MCF 10A (cell line): ENCODE data around the gene B4GALT5. TPM values are rescaled to one million over a fixed set of nuclear protein-coding genes. Genes with fewer than 3 reads are reported as not detected.

ENCODE experiments used
- BruUV-seq: library from RNA; stranded (reverse); fragments of 400-500 nt; replicated peaks from 2 replicates; lab custom pipeline; 2021; lab: Mats Ljungman, UMichigan
- CTCF ChIA-PET: fragments of 300-600 bp; sonication (Branson Sonifier 250); formaldehyde crosslinking; extraction: SDS; loops from one replicate; lab custom pipeline; 2021; ENCODE audit warnings: antibody characterized with exemption, inconsistent platforms; lab: Yijun Ruan, JAX
- POLR2A ChIA-PET: fragments of 300-600, 350-650 bp; sonication (Branson Sonifier 250); formaldehyde crosslinking; extraction: SDS; loops from one replicate; lab custom pipeline; 2020; ENCODE audit warnings: antibody characterized with exemption, inconsistent platforms; lab: Yijun Ruan, JAX
- DNase-seq: peaks from one replicate; pipeline ENCODE4 v3.0.0-alpha.2; 2018; ENCODE audit not compliant: unreplicated experiment
- H3K27ac Mint-ChIP-seq: one replicate; pipeline ENCODE4 v1.8.0; 2022; ENCODE audit warnings: mild to moderate bottlenecking, low read depth, mixed read lengths; ENCODE audit not compliant: unreplicated experiment
- H3K27me3 Mint-ChIP-seq: one replicate; pipeline ENCODE4 v1.8.0; 2022; ENCODE audit warnings: mixed read lengths; ENCODE audit not compliant: insufficient read depth, unreplicated experiment
- H3K36me3 Mint-ChIP-seq: one replicate; pipeline ENCODE4 v1.8.0; 2022; ENCODE audit warnings: mild to moderate bottlenecking, moderate library complexity, mixed read lengths; ENCODE audit not compliant: insufficient read depth, unreplicated experiment
- H3K4me1 Mint-ChIP-seq: one replicate; pipeline ENCODE4 v1.8.0; 2022; ENCODE audit warnings: mixed read lengths; ENCODE audit not compliant: insufficient read depth, unreplicated experiment
- H3K4me3 Mint-ChIP-seq: one replicate; pipeline ENCODE4 v1.8.0; 2022; ENCODE audit warnings: mild to moderate bottlenecking, moderate library complexity, mixed read lengths; ENCODE audit not compliant: unreplicated experiment
- H3K9me3 Mint-ChIP-seq: one replicate; pipeline ENCODE4 v1.8.0; 2022; ENCODE audit warnings: mixed read lengths; ENCODE audit not compliant: unreplicated experiment
- CTCF ChIP-seq: fragments of 200-600 bp; IDR thresholded peaks from one replicate; pipeline ENCODE4 v1.8.0; 2022; ENCODE audit warnings: antibody characterized with exemption, mild to moderate bottlenecking; ENCODE audit not compliant: unreplicated experiment
- intact Hi-C: fragments of 100-400 bp; cut with micrococcal nuclease; formaldehyde crosslinking; loops from 2 replicates; pipeline ENCODE4 v1.14.1; 2022
- total RNA-seq: library from RNA; stranded (reverse); gene quantifications from 2 replicates; pipeline ENCODE4 v1.2.3, GENCODE V29; 2022

B4GALT5 gene
- total RNA-seq, 1 experiment from 2014 or later = 17.1 TPM

- ChIA-PET CTCF (interaction anchor here (0.8 to 1.8 kb wide), 2 partner anchors 29 to 200 kb away, joined by 4 to 5 read pairs; no protein-coding TSS in a partner anchor), POLR2A (interaction anchor here (0.9 to 2.1 kb wide), 5 partner anchors 10 to 266 kb away, joined by 3 to 5 read pairs (median 4); no protein-coding TSS in a partner anchor)
- no peak for DNase-seq
- no peaks in the 10 kb centered on the region for H3K27me3 Mint-ChIP-seq
- no peak overlapping the region for H3K4me3 Mint-ChIP-seq
- H3K27ac Mint-ChIP-seq = no peak overlapping the region
- no peaks in the 10 kb centered on the region for H3K4me1 Mint-ChIP-seq
- BruUV-seq = no TSS peak
- no peak for TF ChIP-seq CTCF
- peaks cover 75% of the 10 kb centered on the region for H3K36me3 Mint-ChIP-seq
- intact Hi-C loops = no loop called here
- no peaks in the 10 kb centered on the region for H3K9me3 Mint-ChIP-seq
These were observed 67.2 kb downstream of the B4GALT5 start for GRCh38 chr20:49646528-49646927.

DNA sequence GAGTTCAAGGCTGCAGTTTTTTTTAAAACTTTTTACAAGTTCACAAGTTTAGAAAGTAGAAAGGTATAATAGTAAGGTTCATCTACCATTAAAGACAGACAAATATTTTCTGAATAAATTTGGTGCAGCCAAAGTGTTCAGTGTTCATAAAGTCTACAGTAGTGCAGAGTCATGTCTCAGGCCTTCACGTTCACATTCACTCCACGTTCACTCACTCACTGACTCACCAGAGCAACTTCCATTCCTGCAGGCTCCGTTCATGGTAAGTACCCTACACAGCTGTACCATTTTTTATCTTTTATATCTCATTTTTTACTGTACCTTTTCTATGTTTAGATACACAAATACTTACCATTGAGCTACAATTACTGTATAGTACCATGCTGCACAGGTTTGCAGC, 67.6 kb downstream of the B4GALT5 start:
- no peak overlapping the region for H3K27ac Mint-ChIP-seq
- no peaks in the 10 kb centered on the region for H3K27me3 Mint-ChIP-seq
- no TSS peak for BruUV-seq
- intact Hi-C loops = no loop called here
- peaks cover 75% of the 10 kb centered on the region for H3K36me3 Mint-ChIP-seq
- DNase-seq = no peak
- ChIA-PET CTCF (interaction anchor here (0.8 to 1.8 kb wide), 3 partner anchors 29 to 200 kb away, joined by 4 to 5 read pairs (median 5); no protein-coding TSS in a partner anchor), POLR2A (interaction anchor here (0.6 to 2.1 kb wide), 4 partner anchors 11 to 1819 kb away, joined by 3 to 5 read pairs (median 4); no protein-coding TSS in a partner anchor)
- no peaks in the 10 kb centered on the region for H3K4me1 Mint-ChIP-seq
- TF ChIP-seq CTCF = no peak
- no peaks in the 10 kb centered on the region for H3K9me3 Mint-ChIP-seq
- no peak overlapping the region for H3K4me3 Mint-ChIP-seq

DNA sequence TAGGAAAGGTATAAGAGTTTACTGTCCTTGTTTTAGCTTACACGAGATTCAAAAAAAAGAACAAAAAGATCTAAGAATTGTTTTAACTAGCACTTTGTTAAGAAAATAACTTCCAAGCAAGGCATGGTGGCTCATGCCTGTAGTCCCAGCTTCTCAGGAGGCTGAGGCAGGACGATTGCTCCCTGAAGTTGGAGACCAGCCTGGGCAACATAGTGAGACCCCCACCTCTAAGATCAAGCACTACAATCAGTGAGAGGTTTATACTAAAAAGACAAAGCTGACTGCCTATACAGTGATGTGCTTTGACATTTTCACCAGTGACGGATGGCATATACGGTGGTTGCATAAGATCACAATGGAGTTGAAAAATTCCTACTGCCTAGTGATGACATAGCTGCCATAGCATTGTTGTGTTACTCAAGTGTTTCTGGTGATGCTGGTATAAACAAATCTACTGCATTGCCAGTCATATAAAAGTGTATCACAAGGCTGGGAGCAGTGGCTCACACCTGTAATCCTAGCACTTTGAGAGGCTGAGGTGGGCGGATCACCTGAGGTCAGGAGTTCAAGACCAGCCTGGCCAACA, 68.6 kb downstream of the B4GALT5 start:
- CTCF ChIA-PET = interaction anchor here (0.5 to 1.8 kb wide), 5 partner anchors 17 to 200 kb away, joined by 3 to 5 read pairs (median 4); no protein-coding TSS in a partner anchor
- no TSS peak for BruUV-seq
- H3K36me3 Mint-ChIP-seq = peaks cover 85% of the 10 kb centered on the region
- H3K4me1 Mint-ChIP-seq = no peaks in the 10 kb centered on the region
- H3K27ac Mint-ChIP-seq = no peak overlapping the region
- TF ChIP-seq CTCF = no peak
- no peaks in the 10 kb centered on the region for H3K9me3 Mint-ChIP-seq
- no peak overlapping the region for H3K4me3 Mint-ChIP-seq
- POLR2A ChIA-PET = interaction anchor here (0.8 kb wide), 1 partner anchor 170 kb away, joined by 3 read pairs; no protein-coding TSS in a partner anchor
- intact Hi-C loops = no loop called here
- no peak for DNase-seq
- H3K27me3 Mint-ChIP-seq = no peaks in the 10 kb centered on the region

GRCh38 chr20:49642816-49643215, 70.9 kb downstream of the B4GALT5 start:
- intact Hi-C loops = no loop called here
- H3K27ac Mint-ChIP-seq = no peak overlapping the region
- CTCF ChIA-PET = interaction anchor here (0.8 to 2.1 kb wide), 4 partner anchors 11 to 203 kb away, joined by 3 to 12 read pairs (median 4); no protein-coding TSS in a partner anchor
- H3K9me3 Mint-ChIP-seq = no peaks in the 10 kb centered on the region
- POLR2A ChIA-PET = no interaction called here
- BruUV-seq = no TSS peak
- H3K36me3 Mint-ChIP-seq = peaks cover 84% of the 10 kb centered on the region
- no peaks in the 10 kb centered on the region for H3K4me1 Mint-ChIP-seq
- no peak for DNase-seq
- H3K27me3 Mint-ChIP-seq = no peaks in the 10 kb centered on the region
- H3K4me3 Mint-ChIP-seq = no peak overlapping the region
- TF ChIP-seq CTCF = no peak
